WTC11 (cell line): ENCODE data around the gene MMP8.

Experiments used
- TEAD4 ChIP-seq: sonication (generic); formaldehyde crosslinking; IDR thresholded peaks from 2 replicates; pipeline ENCODE4 v1.8.0; 2022; ENCODE audit warnings: mild to moderate bottlenecking, missing genetic modification reagents
- ZBTB21 ChIP-seq: sonication (generic); formaldehyde crosslinking; IDR thresholded peaks from 2 replicates; pipeline ENCODE4 v1.8.1; 2023; ENCODE audit warnings: mild to moderate bottlenecking, missing genetic modification reagents, borderline replicate concordance
- TF ChIP-seq, protein P1 (sequence below): fragments of 200-600 bp; IDR thresholded peaks from 2 replicates; pipeline ENCODE4 v1.8.0; 2022; ENCODE audit warnings: antibody characterized with exemption

DNA sequence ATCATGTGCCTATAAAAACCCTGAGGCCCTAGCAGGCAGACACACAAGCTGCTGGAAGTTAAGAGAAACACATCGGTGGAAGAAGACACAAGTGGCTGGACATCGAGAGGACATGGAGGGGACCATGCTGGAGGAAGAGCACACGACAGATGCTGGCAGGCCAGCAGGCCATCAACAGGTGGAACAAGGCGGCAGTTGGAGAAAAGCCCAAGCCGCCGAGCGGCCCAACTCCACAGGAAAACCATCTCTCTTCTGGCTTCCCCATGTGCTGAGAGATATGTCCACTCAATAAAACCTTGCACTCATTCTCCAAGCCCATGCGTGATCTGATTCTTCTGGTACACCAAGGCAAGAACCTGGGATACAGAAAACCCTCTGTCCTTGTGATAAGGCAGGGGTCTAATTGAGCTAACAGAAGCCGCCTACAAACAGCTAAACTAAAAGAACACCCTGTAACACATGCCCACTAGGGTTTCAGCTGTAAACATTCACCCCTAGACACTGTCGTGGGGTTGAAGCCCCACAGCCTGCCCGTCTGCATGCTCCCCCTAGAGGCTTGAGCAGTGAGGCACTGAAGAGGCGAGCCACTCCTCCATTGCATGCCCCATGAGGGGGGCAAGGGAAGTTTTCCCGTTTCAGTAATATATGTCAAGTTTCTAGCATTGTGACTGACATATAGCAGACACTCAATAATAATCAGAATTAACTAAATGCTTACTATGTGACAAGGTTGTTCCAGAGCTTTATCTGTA lies 60.6 kb downstream of the MMP8 start:
- TF ChIP-seq, protein P1, sequence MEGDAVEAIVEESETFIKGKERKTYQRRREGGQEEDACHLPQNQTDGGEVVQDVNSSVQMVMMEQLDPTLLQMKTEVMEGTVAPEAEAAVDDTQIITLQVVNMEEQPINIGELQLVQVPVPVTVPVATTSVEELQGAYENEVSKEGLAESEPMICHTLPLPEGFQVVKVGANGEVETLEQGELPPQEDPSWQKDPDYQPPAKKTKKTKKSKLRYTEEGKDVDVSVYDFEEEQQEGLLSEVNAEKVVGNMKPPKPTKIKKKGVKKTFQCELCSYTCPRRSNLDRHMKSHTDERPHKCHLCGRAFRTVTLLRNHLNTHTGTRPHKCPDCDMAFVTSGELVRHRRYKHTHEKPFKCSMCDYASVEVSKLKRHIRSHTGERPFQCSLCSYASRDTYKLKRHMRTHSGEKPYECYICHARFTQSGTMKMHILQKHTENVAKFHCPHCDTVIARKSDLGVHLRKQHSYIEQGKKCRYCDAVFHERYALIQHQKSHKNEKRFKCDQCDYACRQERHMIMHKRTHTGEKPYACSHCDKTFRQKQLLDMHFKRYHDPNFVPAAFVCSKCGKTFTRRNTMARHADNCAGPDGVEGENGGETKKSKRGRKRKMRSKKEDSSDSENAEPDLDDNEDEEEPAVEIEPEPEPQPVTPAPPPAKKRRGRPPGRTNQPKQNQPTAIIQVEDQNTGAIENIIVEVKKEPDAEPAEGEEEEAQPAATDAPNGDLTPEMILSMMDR: peak; percentile 27; the same call in 1 of the 2 replicates
- TF ChIP-seq TEAD4 (CRISPR knock-in tag) (no peak), ZBTB21 (CRISPR knock-in tag) (no peak)
